HepG2 (cell line): ENCODE data around the gene TCFL5. TPM values are rescaled to one million over a fixed set of nuclear protein-coding genes. Genes with fewer than 3 reads are reported as not detected.

Experiments
- ATAC-seq: fragments of 200-7000 bp; cut with Tn5 transposase; 3 replicates; pipeline ENCODE4 v1.9.1; 2020; ENCODE audit warnings: mild to moderate bottlenecking, moderate library complexity
- BruUV-seq: library from RNA; stranded (reverse); fragments of 400-500 nt; replicated peaks from 2 replicates; lab custom pipeline; 2021; lab: Mats Ljungman, UMichigan
- CTCF ChIA-PET: fragments of 300-600 bp; formaldehyde crosslinking; extraction: SDS; loops from one replicate; lab custom pipeline; 2021; ENCODE audit warnings: low total read pairs, inconsistent platforms, low intra/inter-chr PET ratio; lab: Yijun Ruan, JAX
- POLR2A ChIA-PET: fragments of 350-600 bp; sonication (Branson Sonifier 250); formaldehyde crosslinking; loops from one replicate; lab custom pipeline; 2020; ENCODE audit warnings: antibody characterized with exemption, inconsistent platforms; lab: Yijun Ruan, JAX
- DNase-seq: peaks from one replicate; pipeline ENCODE4 v3.0.0-alpha.2; 2015; ENCODE audit warnings: low spot score
- FAIRE-seq: peaks from 3 replicates; lab custom pipeline; 2011; peaks lifted over from hg19 to GRCh38; lab: Jason Lieb, UNC
- H2AFZ ChIP-seq: one replicate; pipeline ENCODE4 v1.6.1; 2011; ENCODE audit warnings: low read length, inconsistent platforms
- H3K27ac ChIP-seq: fragments of 300-600 bp; 3 replicates; pipeline ENCODE4 v1.8.0; 2011; ENCODE audit warnings: mixed run types, mild to moderate bottlenecking, mixed read lengths, low read length, inconsistent platforms; ENCODE audit not compliant: insufficient read depth; ENCODE audit errors: extremely low read length
- H3K27me3 ChIP-seq, 2 experiments: fragments of 200-600 bp in 1 of 2; 2 replicates in 1 of 2; 3 replicates in 1 of 2; pipeline versions ENCODE4 v1.6.0 to v1.8.0; 2011; ENCODE audit warnings: low read length in 2 of 2, mild to moderate bottlenecking in 2 of 2, moderate library complexity in 2 of 2, inconsistent platforms in 1 of 2; ENCODE audit not compliant: insufficient read depth in 2 of 2, control insufficient read depth in 1 of 2
- H3K36me3 ChIP-seq, 2 experiments: fragments of 200-600 bp in 1 of 2; replicated peaks in 1 of 2; 2 replicates in 1 of 2; 3 replicates in 1 of 2; pipeline versions ENCODE4 v1.5.1 to v1.8.0; 2011; ENCODE audit warnings: low read length in 2 of 2, inconsistent platforms in 1 of 2; ENCODE audit not compliant: insufficient read depth in 2 of 2, control insufficient read depth in 1 of 2
- H3K4me1 ChIP-seq: 2 replicates; pipeline ENCODE4 v1.5.1; 2012; ENCODE audit warnings: low read length, inconsistent platforms; ENCODE audit not compliant: insufficient read depth
- H3K4me2 ChIP-seq: 2 replicates; pipeline ENCODE4 v1.6.0; 2011; ENCODE audit warnings: low read depth, low read length, inconsistent platforms
- H3K4me3 ChIP-seq, 3 experiments: fragments of 200-600 bp in 1 of 3; sonication (generic), shearing (Covaris generic) in 1 of 3; replicated peaks in 1 of 3; 2 replicates each; pipeline ENCODE4 v1.5.1; 2011 to 2016; ENCODE audit warnings: low read length in 3 of 3, inconsistent platforms in 2 of 3, low read depth in 2 of 3, mild to moderate bottlenecking in 2 of 3, control low read depth in 1 of 3, mixed read lengths in 1 of 3; ENCODE audit not compliant: insufficient read depth in 1 of 3
- H3K79me2 ChIP-seq: one replicate; pipeline ENCODE4 v1.6.1; 2011; ENCODE audit warnings: low read length, inconsistent platforms; ENCODE audit not compliant: insufficient read depth
- H3K9ac ChIP-seq: 2 replicates; pipeline ENCODE4 v1.6.0; 2011; ENCODE audit warnings: mild to moderate bottlenecking, low read depth, low read length, inconsistent platforms; ENCODE audit not compliant: insufficient read depth
- H3K9me3 ChIP-seq: 2 replicates; pipeline ENCODE4 v1.5.1; 2012; ENCODE audit warnings: mild to moderate bottlenecking, low read length
- H4K20me1 ChIP-seq: 2 replicates; pipeline ENCODE4 v1.6.0; 2011; ENCODE audit warnings: inconsistent platforms, mild to moderate bottlenecking, low read length, moderate library complexity; ENCODE audit not compliant: insufficient read depth
- AGO2 ChIP-seq: fragments of 200-400 bp; formaldehyde crosslinking; optimal IDR thresholded peaks from 2 replicates; pipeline ENCODE3; 2017; ENCODE audit warnings: mild to moderate bottlenecking, low read depth, low read length, moderate library complexity
- FOXA1 ChIP-seq, 2 experiments: fragments of 450-650 bp in 1 of 2; sonication (generic) in 1 of 2; formaldehyde crosslinking in 1 of 2; IDR thresholded peaks; 2 replicates each; pipeline versions ENCODE4 v1.4.0 to v1.6.1; 2016 to 2020; ENCODE audit warnings: missing genetic modification reagents in 1 of 2
- HNRNPK ChIP-seq: fragments of 200-400 bp; formaldehyde crosslinking; IDR thresholded peaks from 2 replicates; pipeline ENCODE4 v1.6.1; 2018; ENCODE audit warnings: low read length, low read depth, moderate library complexity, mild to moderate bottlenecking; ENCODE audit not compliant: poor library complexity, severe bottlenecking
- NFYC ChIP-seq: IDR thresholded peaks from 2 replicates; pipeline ENCODE4 v1.6.1; 2016; ENCODE audit warnings: missing genetic modification reagents, missing compliant biosample characterization
- NR2F6 ChIP-seq, 2 experiments: IDR thresholded peaks; 2 replicates each; pipeline ENCODE4 v1.6.1; 2016; ENCODE audit warnings: antibody characterized with exemption in 1 of 2, mild to moderate bottlenecking in 1 of 2
- RBM39 ChIP-seq: fragments of 200-400 bp; formaldehyde crosslinking; IDR thresholded peaks from one replicate; pipeline ENCODE4 v1.6.1; 2018; ENCODE audit warnings: antibody characterized with exemption, mild to moderate bottlenecking, low read depth, low read length; ENCODE audit not compliant: poor library complexity, severe bottlenecking
- RXRB ChIP-seq: IDR thresholded peaks from 2 replicates; pipeline ENCODE4 v1.6.1; 2016; ENCODE audit warnings: borderline replicate concordance, missing genetic modification reagents, missing compliant biosample characterization
- SSRP1 ChIP-seq: IDR thresholded peaks from 2 replicates; pipeline ENCODE4 v1.6.1; 2016; ENCODE audit warnings: control low read depth
- THYN1 ChIP-seq: sonication (generic); formaldehyde crosslinking; IDR thresholded peaks from 2 replicates; pipeline ENCODE4 v1.8.1; 2023; ENCODE audit warnings: low read depth, mild to moderate bottlenecking, moderate library complexity, missing genetic modification reagents, borderline replicate concordance
- ZC3H13 ChIP-seq: sonication (generic); formaldehyde crosslinking; IDR thresholded peaks from 2 replicates; pipeline ENCODE4 v1.8.1; 2023; ENCODE audit warnings: mild to moderate bottlenecking, missing genetic modification reagents, moderate library complexity
- ZNF430 ChIP-seq: sonication (generic); formaldehyde crosslinking; IDR thresholded peaks from 2 replicates; pipeline ENCODE4 v1.9.0; 2021; ENCODE audit warnings: mild to moderate bottlenecking, missing genetic modification reagents
- ZNF501 ChIP-seq: sonication (generic); formaldehyde crosslinking; IDR thresholded peaks from 2 replicates; pipeline ENCODE4 v1.5.1; 2020; ENCODE audit warnings: mild to moderate bottlenecking, moderate library complexity, missing genetic modification reagents
- ZNF674 ChIP-seq: sonication (generic); formaldehyde crosslinking; IDR thresholded peaks from 2 replicates; pipeline ENCODE4 v1.5.0; 2020; ENCODE audit warnings: low read depth, mild to moderate bottlenecking, missing genetic modification reagents
- ZNF788 ChIP-seq: sonication (generic); formaldehyde crosslinking; IDR thresholded peaks from 2 replicates; pipeline ENCODE4 v1.5.0; 2020; ENCODE audit warnings: mild to moderate bottlenecking, missing genetic modification reagents, borderline replicate concordance
- ZNF839 ChIP-seq: sonication (generic); formaldehyde crosslinking; IDR thresholded peaks from 2 replicates; pipeline ENCODE4 v1.4.0; 2020; ENCODE audit warnings: missing genetic modification reagents, mild to moderate bottlenecking, borderline replicate concordance
- WGBS: methylation state at CpG from one replicate; pipeline ENCODE4 v1.1.6; 2017; ENCODE audit warnings: low lambda C conversion rate; 5-methylcytosine and 5-hydroxymethylcytosine counted together
- in situ Hi-C: cut with HindIII; loops from 2 replicates; pipeline ENCODE4 v1.10.0; 2017; ENCODE audit warnings: low pct_unique_long_range_greater_than_20kb; ENCODE audit not compliant: extremely low pct_ligation_motif_present
- intact Hi-C: fragments of 100-400 bp; cut with micrococcal nuclease; formaldehyde crosslinking; loops from one replicate; pipeline ENCODE4 v1.10.0; 2022; ENCODE audit not compliant: unreplicated experiment
- polyA plus RNA-seq, 8 experiments: library from polyadenylated mRNA; depleted of rRNA in 3 of 8; stranded (reverse) in 7 of 8; unstranded in 1 of 8; fragments of >200 nt; fragmentation: Illumina TruSeq in 4 of 8; extraction: Trizol in 4 of 8; gene quantifications; 2 replicates each; pipeline versions ENCODE4 v1.2.1 to v1.2.3, GENCODE V29; 2011 to 2016; ENCODE audit warnings: low read depth in 4 of 8, missing spikeins in 1 of 8, mixed read lengths in 1 of 8; ENCODE audit not compliant: insufficient read depth in 1 of 8
- total RNA-seq, 5 experiments: library from RNA; depleted of rRNA; stranded (reverse); fragments of >200 nt; fragmentation: Illumina TruSeq; extraction: Trizol; gene quantifications; 2 replicates each; pipeline ENCODE4 v1.2.3, GENCODE V29; 2016; ENCODE audit warnings: low read depth in 1 of 5
- TF ChIP-seq, protein P1 (sequence below): sonication (generic); formaldehyde crosslinking; IDR thresholded peaks from 2 replicates; pipeline ENCODE4 v1.4.0; 2020; ENCODE audit warnings: missing genetic modification reagents
- TF ChIP-seq, protein P2 (sequence below): sonication (generic); formaldehyde crosslinking; IDR thresholded peaks from 2 replicates; pipeline ENCODE4 v1.9.0; 2021; ENCODE audit warnings: missing genetic modification reagents, mild to moderate bottlenecking, borderline replicate concordance
- TF ChIP-seq, protein P3 (sequence below): sonication (generic); formaldehyde crosslinking; IDR thresholded peaks from 2 replicates; pipeline ENCODE4 v1.4.0; 2020; ENCODE audit warnings: mild to moderate bottlenecking, missing genetic modification reagents

TCFL5 gene
- total and polyA plus RNA-seq, 2 of the 13 experiments (the other 11 are each of a cell fraction or from before 2014, with no cell fraction given) = 14.8 to 20.0 TPM

GRCh38 chr20:62879275-62880146 is 17.9 kb upstream of the TCFL5 start:
- H2AFZ ChIP-seq = no peak overlapping the region
- H3K4me3 ChIP-seq = no peak overlapping the region
- 98% methylated on average over 78 of the region's 80 CpGs for WGBS
- no peaks in the 10 kb centered on the region for H3K79me2 ChIP-seq
- ChIA-PET CTCF (no interaction called here), POLR2A (no interaction called here)
- intact Hi-C loops (no loop called here), in situ Hi-C loops (no loop called here)
- no peaks in the 10 kb centered on the region for H4K20me1 ChIP-seq
- ATAC-seq = no peak
- no peaks in the 10 kb centered on the region; a peak in 1 of 5 replicates for H3K27me3 ChIP-seq
- no peaks in the 10 kb centered on the region for H3K9me3 ChIP-seq
- peaks cover 3 to 10% of the 10 kb centered on the region in 2 experiments; a peak in 1 of 5 replicates for H3K36me3 ChIP-seq
- no peak overlapping the region for H3K9ac ChIP-seq
- no peak for DNase-seq
- H3K27ac ChIP-seq = no peak overlapping the region
- no TSS peak for BruUV-seq
- no peak for FAIRE-seq
- H3K4me1 ChIP-seq = peaks cover 37% of the 10 kb centered on the region
- H3K4me2 ChIP-seq = no peak overlapping the region
- TF ChIP-seq FOXA1 (IDR thresholded peaks at IDR 0.05) (no peak), FOXA1 (CRISPR knock-in tag; IDR thresholded peaks at IDR 0.05) (no peak), HNRNPK (peak; percentile 25), ZNF430 (CRISPR knock-in tag) (no peak), NR2F6 (IDR thresholded peaks at IDR 0.05) (no peak), NR2F6 (CRISPR knock-in tag; IDR thresholded peaks at IDR 0.05) (no peak), ZNF501 (no peak), NFYC (CRISPR knock-in tag) (no peak), ZNF839 (CRISPR knock-in tag) (no peak), SSRP1 (CRISPR knock-in tag) (no peak), RBM39 (no peak), AGO2 (peak; percentile 90), THYN1 (CRISPR knock-in tag) (no peak), RXRB (CRISPR knock-in tag) (no peak), ZNF674 (CRISPR knock-in tag) (no peak), ZC3H13 (CRISPR knock-in tag) (peak; percentile 64; the same call in 1 of the 2 replicates), ZNF788 (CRISPR knock-in tag) (no peak)
- TF ChIP-seq, protein P1, sequence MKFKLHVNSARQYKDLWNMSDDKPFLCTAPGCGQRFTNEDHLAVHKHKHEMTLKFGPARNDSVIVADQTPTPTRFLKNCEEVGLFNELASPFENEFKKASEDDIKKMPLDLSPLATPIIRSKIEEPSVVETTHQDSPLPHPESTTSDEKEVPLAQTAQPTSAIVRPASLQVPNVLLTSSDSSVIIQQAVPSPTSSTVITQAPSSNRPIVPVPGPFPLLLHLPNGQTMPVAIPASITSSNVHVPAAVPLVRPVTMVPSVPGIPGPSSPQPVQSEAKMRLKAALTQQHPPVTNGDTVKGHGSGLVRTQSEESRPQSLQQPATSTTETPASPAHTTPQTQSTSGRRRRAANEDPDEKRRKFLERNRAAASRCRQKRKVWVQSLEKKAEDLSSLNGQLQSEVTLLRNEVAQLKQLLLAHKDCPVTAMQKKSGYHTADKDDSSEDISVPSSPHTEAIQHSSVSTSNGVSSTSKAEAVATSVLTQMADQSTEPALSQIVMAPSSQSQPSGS (CRISPR knock-in tag) = no peak
- TF ChIP-seq, protein P2, sequence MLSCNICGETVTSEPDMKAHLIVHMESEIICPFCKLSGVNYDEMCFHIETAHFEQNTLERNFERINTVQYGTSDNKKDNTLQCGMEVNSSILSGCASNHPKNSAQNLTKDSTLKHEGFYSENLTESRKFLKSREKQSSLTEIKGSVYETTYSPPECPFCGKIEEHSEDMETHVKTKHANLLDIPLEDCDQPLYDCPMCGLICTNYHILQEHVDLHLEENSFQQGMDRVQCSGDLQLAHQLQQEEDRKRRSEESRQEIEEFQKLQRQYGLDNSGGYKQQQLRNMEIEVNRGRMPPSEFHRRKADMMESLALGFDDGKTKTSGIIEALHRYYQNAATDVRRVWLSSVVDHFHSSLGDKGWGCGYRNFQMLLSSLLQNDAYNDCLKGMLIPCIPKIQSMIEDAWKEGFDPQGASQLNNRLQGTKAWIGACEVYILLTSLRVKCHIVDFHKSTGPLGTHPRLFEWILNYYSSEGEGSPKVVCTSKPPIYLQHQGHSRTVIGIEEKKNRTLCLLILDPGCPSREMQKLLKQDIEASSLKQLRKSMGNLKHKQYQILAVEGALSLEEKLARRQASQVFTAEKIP (CRISPR knock-in tag) = no peak
- TF ChIP-seq, protein P3, sequence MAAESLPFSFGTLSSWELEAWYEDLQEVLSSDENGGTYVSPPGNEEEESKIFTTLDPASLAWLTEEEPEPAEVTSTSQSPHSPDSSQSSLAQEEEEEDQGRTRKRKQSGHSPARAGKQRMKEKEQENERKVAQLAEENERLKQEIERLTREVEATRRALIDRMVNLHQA = no peak
